HepG2 (cell line): ENCODE measurements around the gene EHD4. TPM values are rescaled to one million over a fixed set of nuclear protein-coding genes. Genes with fewer than 3 reads are reported as not detected.

Experiments used
- ATAC-seq: fragments of 200-7000 bp; cut with Tn5 transposase; 3 replicates; pipeline ENCODE4 v1.9.1; 2020; ENCODE audit warnings: mild to moderate bottlenecking, moderate library complexity
- BruUV-seq: library from RNA; stranded (reverse); fragments of 400-500 nt; replicated peaks from 2 replicates; lab custom pipeline; 2021; lab: Mats Ljungman, UMichigan
- CTCF ChIA-PET: fragments of 300-600 bp; formaldehyde crosslinking; extraction: SDS; loops from one replicate; lab custom pipeline; 2021; ENCODE audit warnings: low total read pairs, inconsistent platforms, low intra/inter-chr PET ratio; lab: Yijun Ruan, JAX
- POLR2A ChIA-PET: fragments of 350-600 bp; sonication (Branson Sonifier 250); formaldehyde crosslinking; loops from one replicate; lab custom pipeline; 2020; ENCODE audit warnings: antibody characterized with exemption, inconsistent platforms; lab: Yijun Ruan, JAX
- DNase-seq: peaks from one replicate; pipeline ENCODE4 v3.0.0-alpha.2; 2015; ENCODE audit warnings: low spot score
- FAIRE-seq: peaks from 3 replicates; lab custom pipeline; 2011; peaks lifted over from hg19 to GRCh38; lab: Jason Lieb, UNC
- H2AFZ ChIP-seq: one replicate; pipeline ENCODE4 v1.6.1; 2011; ENCODE audit warnings: low read length, inconsistent platforms
- H3K27ac ChIP-seq: fragments of 300-600 bp; 3 replicates; pipeline ENCODE4 v1.8.0; 2011; ENCODE audit warnings: mixed run types, mild to moderate bottlenecking, mixed read lengths, low read length, inconsistent platforms; ENCODE audit not compliant: insufficient read depth; ENCODE audit errors: extremely low read length
- H3K27me3 ChIP-seq, 2 experiments: fragments of 200-600 bp in 1 of 2; 2 replicates in 1 of 2; 3 replicates in 1 of 2; pipeline versions ENCODE4 v1.6.0 to v1.8.0; 2011; ENCODE audit warnings: low read length in 2 of 2, mild to moderate bottlenecking in 2 of 2, moderate library complexity in 2 of 2, inconsistent platforms in 1 of 2; ENCODE audit not compliant: insufficient read depth in 2 of 2, control insufficient read depth in 1 of 2
- H3K36me3 ChIP-seq, 2 experiments: fragments of 200-600 bp in 1 of 2; replicated peaks in 1 of 2; 2 replicates in 1 of 2; 3 replicates in 1 of 2; pipeline versions ENCODE4 v1.5.1 to v1.8.0; 2011; ENCODE audit warnings: low read length in 2 of 2, inconsistent platforms in 1 of 2; ENCODE audit not compliant: insufficient read depth in 2 of 2, control insufficient read depth in 1 of 2
- H3K4me1 ChIP-seq: 2 replicates; pipeline ENCODE4 v1.5.1; 2012; ENCODE audit warnings: low read length, inconsistent platforms; ENCODE audit not compliant: insufficient read depth
- H3K4me2 ChIP-seq: 2 replicates; pipeline ENCODE4 v1.6.0; 2011; ENCODE audit warnings: low read depth, low read length, inconsistent platforms
- H3K4me3 ChIP-seq, 3 experiments: fragments of 200-600 bp in 1 of 3; sonication (generic), shearing (Covaris generic) in 1 of 3; replicated peaks in 1 of 3; 2 replicates each; pipeline ENCODE4 v1.5.1; 2011 to 2016; ENCODE audit warnings: low read length in 3 of 3, inconsistent platforms in 2 of 3, low read depth in 2 of 3, mild to moderate bottlenecking in 2 of 3, control low read depth in 1 of 3, mixed read lengths in 1 of 3; ENCODE audit not compliant: insufficient read depth in 1 of 3
- H3K79me2 ChIP-seq: one replicate; pipeline ENCODE4 v1.6.1; 2011; ENCODE audit warnings: low read length, inconsistent platforms; ENCODE audit not compliant: insufficient read depth
- H3K9ac ChIP-seq: 2 replicates; pipeline ENCODE4 v1.6.0; 2011; ENCODE audit warnings: mild to moderate bottlenecking, low read depth, low read length, inconsistent platforms; ENCODE audit not compliant: insufficient read depth
- H3K9me3 ChIP-seq: 2 replicates; pipeline ENCODE4 v1.5.1; 2012; ENCODE audit warnings: mild to moderate bottlenecking, low read length
- H4K20me1 ChIP-seq: 2 replicates; pipeline ENCODE4 v1.6.0; 2011; ENCODE audit warnings: inconsistent platforms, mild to moderate bottlenecking, low read length, moderate library complexity; ENCODE audit not compliant: insufficient read depth
- AHR ChIP-seq: IDR thresholded peaks from 2 replicates; pipeline ENCODE4 v1.6.1; 2018; ENCODE audit warnings: missing genetic modification reagents, missing compliant biosample characterization
- HINFP ChIP-seq: sonication (generic); formaldehyde crosslinking; IDR thresholded peaks from 2 replicates; pipeline ENCODE4 v1.4.0; 2020; ENCODE audit warnings: low read depth, mild to moderate bottlenecking, missing genetic modification reagents
- HMGA1 ChIP-seq: sonication (generic); formaldehyde crosslinking; conservative IDR thresholded peaks from 2 replicates; pipeline ENCODE4 v1.4.0; 2020; ENCODE audit warnings: missing genetic modification reagents
- JARID2 ChIP-seq: sonication (generic); formaldehyde crosslinking; IDR thresholded peaks from 2 replicates; pipeline ENCODE4 v1.8.1; 2023; ENCODE audit warnings: missing genetic modification reagents, inconsistent platforms; ENCODE audit not compliant: insufficient replicate concordance
- NR2C2 ChIP-seq: sonication (generic); formaldehyde crosslinking; IDR thresholded peaks from 2 replicates; pipeline ENCODE4 v1.4.0; 2020; ENCODE audit warnings: missing genetic modification reagents, mild to moderate bottlenecking, moderate library complexity, borderline replicate concordance
- SNRNP70 ChIP-seq: fragments of 200-400 bp; formaldehyde crosslinking; IDR thresholded peaks from 2 replicates; pipeline ENCODE4 v1.6.1; 2017; ENCODE audit warnings: mild to moderate bottlenecking, low read depth, low read length, moderate library complexity
- TAF1 ChIP-seq: sonication (generic); formaldehyde crosslinking; IDR thresholded peaks from 2 replicates; pipeline ENCODE4 v1.4.0; 2020; ENCODE audit warnings: missing genetic modification reagents
- TFDP2 ChIP-seq: sonication (generic); formaldehyde crosslinking; IDR thresholded peaks from 2 replicates; pipeline ENCODE4 v1.4.0; 2020; ENCODE audit warnings: missing genetic modification reagents
- ZNF513 ChIP-seq: sonication (generic); formaldehyde crosslinking; conservative IDR thresholded peaks from 2 replicates; pipeline ENCODE4 v1.5.0; 2020; ENCODE audit warnings: missing genetic modification reagents
- ZNF558 ChIP-seq: sonication (generic); formaldehyde crosslinking; IDR thresholded peaks from 2 replicates; pipeline ENCODE4 v1.9.0; 2022; ENCODE audit warnings: mild to moderate bottlenecking, missing genetic modification reagents, borderline replicate concordance
- ZNF687 ChIP-seq: sonication (generic); formaldehyde crosslinking; IDR thresholded peaks from 2 replicates; pipeline ENCODE4 v1.5.1; 2020; ENCODE audit warnings: mild to moderate bottlenecking, missing genetic modification reagents, moderate library complexity
- WGBS: methylation state at CpG from one replicate; pipeline ENCODE4 v1.1.6; 2017; ENCODE audit warnings: low lambda C conversion rate; 5-methylcytosine and 5-hydroxymethylcytosine counted together
- in situ Hi-C: cut with HindIII; loops from 2 replicates; pipeline ENCODE4 v1.10.0; 2017; ENCODE audit warnings: low pct_unique_long_range_greater_than_20kb; ENCODE audit not compliant: extremely low pct_ligation_motif_present
- intact Hi-C: fragments of 100-400 bp; cut with micrococcal nuclease; formaldehyde crosslinking; loops from one replicate; pipeline ENCODE4 v1.10.0; 2022; ENCODE audit not compliant: unreplicated experiment
- polyA plus RNA-seq, 8 experiments: library from polyadenylated mRNA; depleted of rRNA in 3 of 8; stranded (reverse) in 7 of 8; unstranded in 1 of 8; fragments of >200 nt; fragmentation: Illumina TruSeq in 4 of 8; extraction: Trizol in 4 of 8; gene quantifications; 2 replicates each; pipeline versions ENCODE4 v1.2.1 to v1.2.3, GENCODE V29; 2011 to 2016; ENCODE audit warnings: low read depth in 4 of 8, missing spikeins in 1 of 8, mixed read lengths in 1 of 8; ENCODE audit not compliant: insufficient read depth in 1 of 8
- total RNA-seq, 5 experiments: library from RNA; depleted of rRNA; stranded (reverse); fragments of >200 nt; fragmentation: Illumina TruSeq; extraction: Trizol; gene quantifications; 2 replicates each; pipeline ENCODE4 v1.2.3, GENCODE V29; 2016; ENCODE audit warnings: low read depth in 1 of 5

EHD4 gene
- total and polyA plus RNA-seq, 2 of the 13 experiments (the other 11 are each of a cell fraction or from before 2014, with no cell fraction given), result 3.1 to 4.8 TPM

- no peak for TF ChIP-seq HINFP (CRISPR knock-in tag)
- no peak for TF ChIP-seq SNRNP70
- no peak for TF ChIP-seq TFDP2
- no peak for TF ChIP-seq AHR (CRISPR knock-in tag)
Measured at GRCh38 chr15:41893422-41894250, 78.7 kb downstream of the EHD4 start, which contains the start of gene SPTBN5 (continued).

- no TSS peak for BruUV-seq
- FAIRE-seq, result no peak
- CTCF ChIA-PET, result no interaction called here
- TF ChIP-seq HMGA1 (CRISPR knock-in tag) (no peak), ZNF687 (CRISPR knock-in tag) (peak; percentile 30; the same call in 1 of the 2 replicates), NR2C2 (no peak), JARID2 (no peak), TAF1 (no peak), ZNF558 (CRISPR knock-in tag) (no peak), ZNF513 (no peak)
Measured at GRCh38 chr15:41892621-41893421, 79.5 kb downstream of the EHD4 start.

More at GRCh38 chr15:41892621-41893421, 79.5 kb downstream of the EHD4 start:
- H3K4me1 ChIP-seq, result peaks cover 30% of the 10 kb centered on the region
- whole genome bisulfite sequencing, result 40% methylated on average over 4 of the region's 22 CpGs
- peak overlapping the region in 2 of 3 experiments; percentile 11 to 41; a peak in 2 of 6 replicates for H3K4me3 ChIP-seq
- H3K4me2 ChIP-seq, result peak overlapping the region; percentile 52
- H3K79me2 ChIP-seq, result no peaks in the 10 kb centered on the region
- peaks cover 6 to 43% of the 10 kb centered on the region in 2 experiments; a peak in 4 of 5 replicates for H3K27me3 ChIP-seq
- H3K9ac ChIP-seq, result no peak overlapping the region
- intact Hi-C loops (no loop called here), in situ Hi-C loops (no loop called here)
- H3K9me3 ChIP-seq, result no peaks in the 10 kb centered on the region
- ATAC-seq, result peak; percentile 45
- no peak overlapping the region for H3K27ac ChIP-seq
- H4K20me1 ChIP-seq, result no peaks in the 10 kb centered on the region
- H3K36me3 ChIP-seq, result no peaks in the 10 kb centered on the region
- H2AFZ ChIP-seq, result no peak overlapping the region
- POLR2A ChIA-PET, result interaction anchor here (0.7 kb wide), 1 partner anchor 11 kb away, joined by 3 read pairs; no protein-coding TSS in a partner anchor
- no peak for DNase-seq
